ENCODE results near the gene ITGA2.

DNA sequence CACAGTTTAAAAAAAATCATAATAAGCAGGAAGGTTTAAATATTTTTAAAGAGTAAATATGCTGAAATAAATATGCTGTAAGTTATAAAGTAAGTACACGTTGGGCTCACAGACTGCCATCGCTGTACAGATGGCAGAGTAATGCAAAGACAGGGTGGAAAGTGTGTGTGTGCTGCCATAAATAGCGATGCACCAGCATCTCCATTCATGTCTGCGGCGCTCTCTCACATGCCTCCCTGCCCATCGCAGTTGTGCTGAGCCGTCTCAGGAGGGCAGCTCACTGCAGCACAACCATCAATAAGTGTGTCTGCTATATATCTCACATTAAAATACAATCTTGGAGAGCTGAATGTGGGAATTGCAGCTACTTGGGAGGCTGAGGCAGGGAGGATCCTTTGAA is 106.1 kb downstream of the ITGA2 start:
- no peak for TF ChIP-seq POLR2AphosphoS5 (IDR thresholded peaks at IDR 0.05; ENCODE audit: borderline replicate concordance, low read depth, low read length)
- TF ChIP-seq EZH2 (IDR thresholded peaks at IDR 0.05): no peak
- no peak for TF ChIP-seq FOXP2 (optimal IDR thresholded peaks at IDR 0.05; ENCODE audit: control extremely low read depth, extremely low read length, insufficient read depth)

Measured in SK-N-MC (cell line).